GM21825 (cell line): ENCODE measurements around the gene IRGQ.

Experiments
- ATAC-seq: cut with Tn5 transposase; IDR thresholded peaks from one replicate; pipeline ENCODE4 v1.9.1; 2021; ENCODE audit warnings: mild to moderate bottlenecking, moderate library complexity; ENCODE audit not compliant: unreplicated experiment

Gene IRGQ

GRCh38 chr19:43546581-43546980 is 49.4 kb downstream of the IRGQ start:
- ATAC-seq, result no peak

GRCh38 chr19:43545981-43546380 is 50.0 kb downstream of the IRGQ start:
- ATAC-seq, result no peak

GRCh38 chr19:43545276-43545675 is 50.7 kb downstream of the IRGQ start:
- no peak for ATAC-seq

- no peak for ATAC-seq
Measured at GRCh38 chr19:43544077-43544476, 51.9 kb downstream of the IRGQ start.

- no peak for ATAC-seq
Measured at GRCh38 chr19:43541920-43542650, 53.8 kb downstream of the IRGQ start.

- ATAC-seq, result no peak
Measured at GRCh38 chr19:43540381-43540780, 55.6 kb downstream of the IRGQ start.

GRCh38 chr19:43538922-43539321 is 57.0 kb downstream of the IRGQ start:
- no peak for ATAC-seq

GRCh38 chr19:43534816-43535761 is 60.8 kb downstream of the IRGQ start:
- ATAC-seq, result no peak
